NCI-H1417 treated with DMSO at 0.1 percent for 48 hours (cell line): ENCODE data around the gene SESN2.

Experiments
- DNase-seq: peaks from one replicate; lab custom pipeline; 2025; lab: John Stamatoyannopoulos, UW

SESN2 gene

GRCh38 chr1:28249866-28250295 lies 9.4 kb upstream of the SESN2 start:
- no peak for DNase-seq

GRCh38 chr1:28256197-28256827 lies 3.0 kb upstream of the SESN2 start:
- DNase-seq = no peak

- no peak for DNase-seq
Observed at GRCh38 chr1:28257736-28258135, 1.6 kb upstream of the SESN2 start.

- DNase-seq = no peak
Observed at GRCh38 chr1:28258628-28259251, 578 bp upstream of the SESN2 start.

- DNase-seq = no peak
Observed at GRCh38 chr1:28259934-28260802, 850 bp downstream of the SESN2 start.

GRCh38 chr1:28260803-28261174 lies 1.5 kb downstream of the SESN2 start:
- no peak for DNase-seq

GRCh38 chr1:28264897-28265296 lies 5.6 kb downstream of the SESN2 start:
- no peak for DNase-seq

GRCh38 chr1:28265577-28265976 lies 6.3 kb downstream of the SESN2 start:
- DNase-seq = no peak

GRCh38 chr1:28266920-28267322 lies 7.6 kb downstream of the SESN2 start:
- DNase-seq = no peak

GRCh38 chr1:28267633-28268032 lies 8.3 kb downstream of the SESN2 start:
- DNase-seq = no peak

GRCh38 chr1:28269529-28269928 lies 10.2 kb downstream of the SESN2 start:
- no peak for DNase-seq

- DNase-seq = no peak
Observed at GRCh38 chr1:28272215-28272852, 13.0 kb downstream of the SESN2 start.

- no peak for DNase-seq
Observed at GRCh38 chr1:28273216-28273860, 14.0 kb downstream of the SESN2 start.

GRCh38 chr1:28278763-28279162 lies 19.4 kb downstream of the SESN2 start:
- DNase-seq = no peak

GRCh38 chr1:28279721-28280120 lies 20.4 kb downstream of the SESN2 start:
- no peak for DNase-seq

- no peak for DNase-seq
Observed at GRCh38 chr1:28280501-28280900, 21.2 kb downstream of the SESN2 start.

GRCh38 chr1:28280977-28281381 lies 21.7 kb downstream of the SESN2 start:
- DNase-seq = no peak

GRCh38 chr1:28281608-28282425 lies 22.5 kb downstream of the SESN2 start:
- DNase-seq = no peak

- DNase-seq = no peak
Observed at GRCh38 chr1:28282426-28283407, 23.4 kb downstream of the SESN2 start.

GRCh38 chr1:28286111-28286510 lies 26.8 kb downstream of the SESN2 start:
- DNase-seq = no peak
